OCI-LY7 (cell line): ENCODE measurements around the gene CFTR.

ENCODE experiments used
- EZH2phosphoT487 ChIP-seq: fragments of 200-600 bp; sonication (generic); IDR thresholded peaks from 2 replicates; pipeline ENCODE4 v1.6.1; 2018; ENCODE audit warnings: low read depth, borderline replicate concordance, mild to moderate bottlenecking, mixed run types, antibody characterized with exemption, low read length, moderate library complexity, mixed read lengths
- TF ChIP-seq, protein P1 (sequence below): fragments of 200-600 bp; sonication (generic); conservative IDR thresholded peaks from 2 replicates; pipeline ENCODE4 v1.5.1; 2014; ENCODE audit warnings: mild to moderate bottlenecking, antibody characterized with exemption, low read length, moderate library complexity, mixed read lengths

DNA sequence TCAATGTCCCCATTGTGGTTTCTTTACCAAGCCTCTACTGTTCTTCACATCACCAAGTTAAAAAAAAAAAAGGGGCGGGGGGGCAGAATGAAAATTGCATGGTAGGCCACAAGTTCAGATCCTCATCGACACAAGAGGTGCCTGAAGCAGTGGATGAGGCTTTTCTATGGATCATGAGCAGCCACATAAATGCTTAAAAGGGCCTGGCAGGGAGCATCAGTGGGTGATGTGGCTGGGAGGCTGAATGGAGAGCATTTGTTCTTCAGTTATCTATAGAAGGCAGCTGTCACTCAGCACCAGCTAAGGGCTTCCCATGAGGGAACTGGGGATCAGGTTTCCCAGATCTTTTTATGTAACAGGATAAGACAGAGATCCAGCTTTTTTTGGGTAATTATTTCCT, 117.9 kb downstream of the CFTR start:
- TF ChIP-seq, protein P1, sequence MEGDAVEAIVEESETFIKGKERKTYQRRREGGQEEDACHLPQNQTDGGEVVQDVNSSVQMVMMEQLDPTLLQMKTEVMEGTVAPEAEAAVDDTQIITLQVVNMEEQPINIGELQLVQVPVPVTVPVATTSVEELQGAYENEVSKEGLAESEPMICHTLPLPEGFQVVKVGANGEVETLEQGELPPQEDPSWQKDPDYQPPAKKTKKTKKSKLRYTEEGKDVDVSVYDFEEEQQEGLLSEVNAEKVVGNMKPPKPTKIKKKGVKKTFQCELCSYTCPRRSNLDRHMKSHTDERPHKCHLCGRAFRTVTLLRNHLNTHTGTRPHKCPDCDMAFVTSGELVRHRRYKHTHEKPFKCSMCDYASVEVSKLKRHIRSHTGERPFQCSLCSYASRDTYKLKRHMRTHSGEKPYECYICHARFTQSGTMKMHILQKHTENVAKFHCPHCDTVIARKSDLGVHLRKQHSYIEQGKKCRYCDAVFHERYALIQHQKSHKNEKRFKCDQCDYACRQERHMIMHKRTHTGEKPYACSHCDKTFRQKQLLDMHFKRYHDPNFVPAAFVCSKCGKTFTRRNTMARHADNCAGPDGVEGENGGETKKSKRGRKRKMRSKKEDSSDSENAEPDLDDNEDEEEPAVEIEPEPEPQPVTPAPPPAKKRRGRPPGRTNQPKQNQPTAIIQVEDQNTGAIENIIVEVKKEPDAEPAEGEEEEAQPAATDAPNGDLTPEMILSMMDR, result no peak
- TF ChIP-seq EZH2phosphoT487, result no peak
